SK-N-SH (cell line): Measurements from ENCODE around the gene CCDC71. TPM values are rescaled to one million over a fixed set of nuclear protein-coding genes. Genes with fewer than 3 reads are reported as not detected.

Experiments
- CTCF ChIA-PET: fragments of 300-600, 350-600 bp; formaldehyde crosslinking; extraction: SDS; loops from one replicate; lab custom pipeline; 2021; lab: Yijun Ruan, JAX
- POLR2A ChIA-PET: fragments of 350-600 bp; sonication (Branson Sonifier 250); formaldehyde crosslinking; extraction: SDS; loops from one replicate; lab custom pipeline; 2020; ENCODE audit warnings: antibody characterized with exemption, inconsistent platforms; lab: Yijun Ruan, JAX
- DNase-seq: peaks from one replicate; pipeline ENCODE4 v3.0.0; 2012
- H2AFZ ChIP-seq: fragments of 200-600 bp; sonication (generic); 2 replicates; pipeline ENCODE4 v1.8.1; 2016; ENCODE audit warnings: antibody characterized with exemption, mild to moderate bottlenecking, low read depth
- H3F3A ChIP-seq: fragments of 200-600 bp; sonication (generic); replicated peaks from 2 replicates; pipeline ENCODE3; 2016; ENCODE audit warnings: antibody characterized with exemption, mild to moderate bottlenecking; ENCODE audit not compliant: insufficient read depth
- H3K27ac ChIP-seq, 2 experiments: fragments of 200-500 bp in 1 of 2; fragments of 200-600 bp in 1 of 2; sonication (Bioruptor generic) in 1 of 2; sonication (generic), shearing (Covaris generic) in 1 of 2; 2 replicates each; pipeline versions ENCODE4 v1.5.1 to v1.6.1; 2014 to 2016; ENCODE audit warnings: low read depth in 2 of 2, inconsistent platforms in 1 of 2, low read length in 1 of 2, mild to moderate bottlenecking in 1 of 2, mixed read lengths in 1 of 2
- H3K27me3 ChIP-seq: fragments of 200-600 bp; sonication (generic), shearing (Covaris generic); 2 replicates; pipeline ENCODE4 v1.6.1; 2016; ENCODE audit warnings: mixed run types; ENCODE audit not compliant: insufficient read depth
- H3K36me3 ChIP-seq, 2 experiments: fragments of 200-500 bp in 1 of 2; fragments of 200-600 bp in 1 of 2; sonication (Bioruptor generic) in 1 of 2; sonication (generic) in 1 of 2; replicated peaks in 1 of 2; 2 replicates each; pipeline versions ENCODE3 to v1.5.1; 2014 to 2016; ENCODE audit warnings: low read length in 1 of 2, mild to moderate bottlenecking in 1 of 2; ENCODE audit not compliant: insufficient read depth in 2 of 2, control insufficient read depth in 1 of 2
- H3K4me1 ChIP-seq, 2 experiments: fragments of 200-500 bp in 1 of 2; fragments of 200-600 bp in 1 of 2; sonication (Bioruptor generic) in 1 of 2; sonication (generic), shearing (Covaris generic) in 1 of 2; 2 replicates each; pipeline versions ENCODE4 v1.5.1 to v1.6.1; 2014 to 2016; ENCODE audit warnings: low read depth in 1 of 2, low read length in 1 of 2, mixed run types in 1 of 2; ENCODE audit not compliant: insufficient read depth in 2 of 2, control insufficient read depth in 1 of 2
- H3K4me2 ChIP-seq: fragments of 200-600 bp; sonication (generic), shearing (Covaris generic); 2 replicates; pipeline ENCODE4 v1.6.1; 2017; ENCODE audit warnings: mixed run types
- H3K4me3 ChIP-seq, 2 experiments: fragments of 200-500 bp in 1 of 2; fragments of 200-600 bp in 1 of 2; sonication (Bioruptor generic) in 1 of 2; sonication (generic), shearing (Covaris generic) in 1 of 2; 2 replicates each; pipeline versions ENCODE4 v1.5.1 to v1.8.1; 2014 to 2016; ENCODE audit warnings: low read depth in 2 of 2, inconsistent platforms in 1 of 2, low read length in 1 of 2, mild to moderate bottlenecking in 1 of 2, mixed read lengths in 1 of 2, moderate library complexity in 1 of 2
- H3K79me2 ChIP-seq: fragments of 200-600 bp; sonication (generic); 2 replicates; pipeline ENCODE4 v1.8.1; 2017; ENCODE audit warnings: mild to moderate bottlenecking; ENCODE audit not compliant: insufficient read depth
- H3K9ac ChIP-seq: fragments of 200-600 bp; sonication (generic); 2 replicates; pipeline ENCODE4 v1.6.1; 2017; ENCODE audit warnings: mixed run types
- H3K9me2 ChIP-seq: fragments of 200-600 bp; sonication (generic); 2 replicates; pipeline ENCODE4 v1.6.1; 2017; ENCODE audit warnings: mixed run types
- H3K9me3 ChIP-seq: fragments of 200-600 bp; sonication (generic); 2 replicates; pipeline ENCODE4 v1.6.1; 2017; ENCODE audit warnings: mixed run types, mild to moderate bottlenecking, moderate library complexity
- H4K20me1 ChIP-seq: fragments of 200-600 bp; sonication (generic); 2 replicates; pipeline ENCODE4 v1.6.1; 2017; ENCODE audit warnings: mild to moderate bottlenecking, mixed run types; ENCODE audit not compliant: insufficient read depth
- CHD2 ChIP-seq: fragments of 150-350 bp; IDR thresholded peaks from 2 replicates; pipeline ENCODE4 v1.6.1; 2018; ENCODE audit warnings: low read length; ENCODE audit not compliant: partially characterized antibody
- CTCF ChIP-seq: fragments of 200-600 bp; sonication (generic); IDR thresholded peaks from 2 replicates; pipeline ENCODE4 v1.6.1; 2017; ENCODE audit warnings: antibody characterized with exemption, mild to moderate bottlenecking, moderate library complexity
- EP300 ChIP-seq, 2 experiments: IDR thresholded peaks; 2 replicates each; pipeline versions ENCODE4 v1.4.0 to v1.6.1; 2012; ENCODE audit warnings: borderline replicate concordance in 1 of 2, low read depth in 1 of 2, low read length in 1 of 2
- EZH2phosphoT487 ChIP-seq: fragments of 200-600 bp; sonication (generic); IDR thresholded peaks from 2 replicates; pipeline ENCODE4 v1.6.1; 2017; ENCODE audit warnings: low read depth, mixed run types, mild to moderate bottlenecking, antibody characterized with exemption, moderate library complexity, borderline replicate concordance
- FOSL2 ChIP-seq: IDR thresholded peaks from 2 replicates; pipeline ENCODE4 v1.4.0; 2012; ENCODE audit warnings: low read depth, mild to moderate bottlenecking, moderate library complexity, borderline replicate concordance
- FOXJ3 ChIP-seq: sonication (generic); formaldehyde crosslinking; IDR thresholded peaks from 2 replicates; pipeline ENCODE4 v1.5.1; 2020; ENCODE audit warnings: mild to moderate bottlenecking, missing genetic modification reagents
- MAX ChIP-seq: IDR thresholded peaks from 2 replicates; pipeline ENCODE4 v1.4.0; 2012; ENCODE audit warnings: low read depth
- MXI1 ChIP-seq: IDR thresholded peaks from 2 replicates; pipeline ENCODE4 v1.6.1; 2012; ENCODE audit warnings: mild to moderate bottlenecking, low read depth, low read length, improper control_type of control experiment
- NFIC ChIP-seq: IDR thresholded peaks from 2 replicates; pipeline ENCODE4 v1.4.0; 2012; ENCODE audit warnings: borderline replicate concordance
- POLR2AphosphoS5 ChIP-seq: IDR thresholded peaks from 2 replicates; pipeline ENCODE4 v1.6.1; 2012; ENCODE audit warnings: low read depth, low read length
- RAD21 ChIP-seq: IDR thresholded peaks from 2 replicates; pipeline ENCODE4 v1.6.1; 2012; ENCODE audit warnings: mild to moderate bottlenecking, low read length
- SIN3A ChIP-seq: IDR thresholded peaks from 2 replicates; pipeline ENCODE4 v1.6.1; 2012; ENCODE audit warnings: low read depth, mild to moderate bottlenecking, low read length, moderate library complexity, borderline replicate concordance
- SMC3 ChIP-seq: IDR thresholded peaks from 2 replicates; pipeline ENCODE4 v1.6.1; 2012; ENCODE audit warnings: low read depth, low read length, improper control_type of control experiment
- TAF1 ChIP-seq: IDR thresholded peaks from 2 replicates; pipeline ENCODE4 v1.6.1; 2012; ENCODE audit warnings: low read depth, mild to moderate bottlenecking, low read length, moderate library complexity, borderline replicate concordance
- TCF12 ChIP-seq: IDR thresholded peaks from 2 replicates; pipeline ENCODE4 v1.4.0; 2012
- TEAD4 ChIP-seq: IDR thresholded peaks from 2 replicates; pipeline ENCODE4 v1.4.0; 2012; ENCODE audit warnings: mild to moderate bottlenecking, borderline replicate concordance; ENCODE audit not compliant: insufficient read depth
- USF1 ChIP-seq: IDR thresholded peaks from 2 replicates; pipeline ENCODE4 v1.4.0; 2012; ENCODE audit warnings: low read depth, borderline replicate concordance
- WGBS: methylation state at CpG from one replicate; pipeline ENCODE4 v1.1.6; 2017; ENCODE audit warnings: low lambda C conversion rate; 5-methylcytosine and 5-hydroxymethylcytosine counted together
- polyA plus RNA-seq, 3 experiments: library from polyadenylated mRNA; depleted of rRNA; stranded (reverse); fragments of >200 nt; gene quantifications; 2 replicates each; pipeline ENCODE4 v1.2.3, GENCODE V29; 2012

Gene CCDC71
- polyA plus RNA-seq, 1 of the 3 experiments (the other 2 are of a cell fraction): 40.9 TPM

GRCh38 chr3:49171775-49172500 is 5.8 kb upstream of the CCDC71 start:
- H3K79me2 ChIP-seq: peaks cover 25% of the 10 kb centered on the region
- H3K4me1 ChIP-seq: peaks cover 11 to 51% of the 10 kb centered on the region in 2 experiments
- H2AFZ ChIP-seq: peak overlapping the region; percentile 99
- no peaks in the 10 kb centered on the region for H3K27me3 ChIP-seq
- CTCF ChIA-PET: interaction anchor here (0.7 to 3.5 kb wide), 26 partner anchors 10 to 498 kb away, joined by 3 to 26 read pairs (median 5); partner anchors contain the start of genes C3orf62, LAMB2, NDUFAF3 and USP19
- TF ChIP-seq NFIC (no peak), USF1 (no peak)
- H3K9me2 ChIP-seq: no peaks in the 10 kb centered on the region
- peak overlapping the region; percentile 70 to 99; a peak in 3 of 4 replicates for H3K27ac ChIP-seq
- H3K9me3 ChIP-seq: no peaks in the 10 kb centered on the region
- no peaks in the 10 kb centered on the region for H4K20me1 ChIP-seq
- H3K4me2 ChIP-seq: peak overlapping the region; percentile 98
- H3K9ac ChIP-seq: peak overlapping the region; percentile 71
- WGBS: 51% methylated on average over 3 of the region's 7 CpGs
- H3K4me3 ChIP-seq: peak overlapping the region; percentile 81 to 90
- no peak for DNase-seq
- POLR2A ChIA-PET: interaction anchor here (0.6 to 2.8 kb wide), 8 partner anchors 38 to 277 kb away, joined by 3 to 13 read pairs (median 4); partner anchors contain the start of genes C3orf62, LAMB2 and QRICH1
- peaks cover 0 to 21% of the 10 kb centered on the region in 2 experiments for H3K36me3 ChIP-seq
- H3F3A ChIP-seq: no peaks in the 10 kb centered on the region

- Histone ChIP-seq H3K36me3 (peaks cover 0 to 18% of the 10 kb centered on the region in 2 experiments), H2AFZ (peak within 1 kb of the TSS; percentile 99), H3K4me2 (peak within 1 kb of the TSS; percentile 98), H3K9me3 (no peaks in the 10 kb centered on the region), H3K4me3 (peak within 1 kb of the TSS; percentile 81 to 90), H3K4me1 (peaks cover 14 to 57% of the 10 kb centered on the region in 2 experiments), H3F3A (no peaks in the 10 kb centered on the region), H3K79me2 (peaks cover 30% of the 10 kb centered on the region), H3K9me2 (no peaks in the 10 kb centered on the region), H3K27me3 (no peaks in the 10 kb centered on the region), H3K9ac (peak within 1 kb of the TSS; percentile 71)
- ChIA-PET CTCF (interaction anchor here (0.5 to 3.5 kb wide), 41 partner anchors 10 to 499 kb away, joined by 3 to 26 read pairs (median 4); partner anchors contain the start of genes C3orf62, LAMB2, NDUFAF3 and TCTA), POLR2A (interaction anchor here (0.7 to 2.8 kb wide), 8 partner anchors 38 to 278 kb away, joined by 3 to 11 read pairs (median 4); partner anchors contain the start of genes C3orf62, LAMB2, QRICH1 and RHOA)
- 6% methylated on average over 17 of the region's 57 CpGs for WGBS
- TF ChIP-seq CHD2 (peak; percentile 88), TAF1 (peak; percentile 48; the same call in 1 of the 2 replicates), TEAD4 (peak; percentile 38; the same call in 1 of the 2 replicates), TCF12 (0 out of 2 replicates have a peak, but pooled peaks have one; percentile 13), SIN3A (peak; percentile 44; the same call in 1 of the 2 replicates), FOSL2 (no peak), CTCF (peak; percentile 92), POLR2AphosphoS5 (peak; percentile 24; the same call in 1 of the 2 replicates), MXI1 (peak; percentile 89), EP300 (IDR thresholded peaks at IDR 0.05; ENCODE audit: borderline replicate concordance in 1 of 2, low read depth in 1 of 2, low read length in 1 of 2) (no peak; a peak in 1 of 4 replicates), EZH2phosphoT487 (no peak), RAD21 (peak; percentile 71), FOXJ3 (CRISPR knock-in tag) (no peak), SMC3 (peak; percentile 71), MAX (peak; percentile 84)
- TF ChIP-seq, all 33 proteins: peak for 11
- peak; percentile 97 for DNase-seq
- H4K20me1 ChIP-seq: no peaks in the 10 kb centered on the region
- H3K27ac ChIP-seq: peak within 1 kb of the TSS; percentile 70 to 99
These were observed 5.1 kb upstream of the CCDC71 start, which contains the start of gene KLHDC8B for GRCh38 chr3:49171119-49171774. Gene KLHDC8B (plus strand): TSS chr3:49171598. CDS start chr3:49172770, 1,172 bp downstream.
